Smooth muscle cell of the brain vasculature (primary cell): ENCODE data around the gene RXRA.

Experiments
- DNase-seq: peaks from one replicate; pipeline ENCODE4 v3.0.0-alpha.2; 2012; ENCODE audit warnings: low read depth, low spot score

Gene RXRA

DNA sequence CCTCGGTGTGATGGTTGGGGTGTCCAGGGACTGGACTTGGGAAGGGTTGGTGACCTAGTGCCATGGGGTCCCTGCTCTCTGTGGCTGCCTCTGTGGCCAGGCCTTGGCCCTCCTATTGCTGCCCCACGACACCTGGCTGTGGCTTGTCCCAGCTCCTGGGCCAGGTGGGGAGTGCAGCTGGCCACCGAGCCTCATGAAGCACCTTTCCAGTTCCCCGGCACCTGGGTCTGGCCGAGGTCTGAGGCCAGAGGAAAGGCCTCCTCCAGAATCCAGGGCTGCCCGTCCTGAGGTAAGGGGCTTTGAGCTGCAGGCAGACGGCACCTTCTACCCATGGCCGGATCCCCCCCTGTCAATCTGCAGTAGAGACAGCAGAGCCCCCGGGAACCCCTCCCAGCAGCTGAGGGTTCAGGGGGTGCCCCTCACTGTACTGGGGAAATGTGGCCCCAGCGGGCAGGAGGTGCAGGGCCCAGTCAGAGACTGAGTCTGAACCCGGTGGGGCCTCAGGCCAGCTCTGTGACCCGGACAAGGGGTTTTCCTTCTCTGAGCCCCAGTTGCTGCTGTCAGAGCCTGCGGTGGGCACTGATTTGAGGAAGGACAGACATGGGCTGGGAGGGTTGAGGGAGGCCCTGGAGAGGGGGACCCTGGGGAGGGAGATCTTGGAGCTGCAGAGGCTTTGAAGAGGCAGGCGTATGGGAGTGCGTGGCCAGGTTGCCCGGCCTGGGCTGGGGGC is 54.5 kb downstream of the RXRA start:
- no peak for DNase-seq

DNA sequence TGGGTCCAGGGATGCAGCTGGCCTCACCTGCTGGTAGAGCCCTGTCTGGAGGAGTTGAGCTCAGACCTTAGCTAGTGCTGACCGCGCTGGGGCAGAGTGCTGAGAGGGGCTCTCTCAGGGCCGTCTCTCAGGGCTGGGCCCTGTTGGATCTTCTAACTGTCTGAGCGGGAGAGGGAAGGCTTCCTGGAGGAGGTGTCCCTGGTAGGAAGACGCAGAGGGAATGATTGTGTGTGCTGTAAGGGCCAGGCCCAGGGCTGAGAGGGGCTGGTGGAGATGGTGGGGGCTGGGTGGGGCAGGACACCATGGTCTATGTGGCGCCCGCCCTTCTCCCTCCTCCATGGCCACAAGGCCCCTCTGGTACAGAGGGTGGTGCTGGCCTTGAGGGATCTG is 55.0 kb downstream of the RXRA start:
- DNase-seq = no peak

DNA sequence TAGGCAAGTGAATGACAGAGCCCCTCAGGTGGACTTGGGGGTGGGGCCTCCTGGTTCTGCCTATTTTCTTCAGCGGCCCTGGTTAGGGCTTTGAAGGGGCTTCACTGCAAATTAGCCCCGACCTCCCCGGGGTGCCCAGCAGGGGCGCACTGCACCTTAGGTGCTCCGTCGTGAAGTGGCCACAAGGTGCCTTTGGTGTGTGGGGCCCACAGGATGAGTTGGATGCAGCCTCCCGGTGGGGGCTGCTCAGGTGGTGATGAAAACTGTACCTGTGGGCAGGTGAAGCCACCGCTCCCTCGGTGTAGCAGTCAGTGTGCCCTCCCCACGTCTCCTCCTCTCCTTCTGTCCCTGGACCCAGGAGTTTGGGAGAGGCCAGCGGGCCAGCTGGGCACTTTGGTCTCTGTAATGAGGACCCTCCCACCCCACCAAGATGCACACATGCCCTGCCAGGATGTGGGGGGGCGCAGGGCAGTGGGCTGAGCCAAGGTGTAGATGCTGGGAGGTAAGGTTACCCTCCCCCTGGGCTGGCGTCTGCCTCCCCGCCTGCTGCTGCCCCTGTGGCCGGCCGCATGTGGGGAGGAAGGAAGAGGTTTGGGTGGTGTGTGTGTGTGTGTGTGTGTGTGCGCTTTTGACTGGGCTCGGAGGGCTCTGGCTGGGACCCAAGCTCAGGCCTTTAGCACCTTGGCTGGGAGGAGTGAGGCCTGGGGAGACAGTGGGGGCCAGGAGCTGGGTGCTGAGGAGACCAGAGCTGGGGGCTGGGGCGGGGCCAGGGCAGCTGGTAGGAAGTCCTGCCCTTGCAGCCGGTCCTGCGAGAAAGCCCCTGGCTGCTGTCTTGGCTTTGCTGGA is 55.6 kb downstream of the RXRA start:
- DNase-seq = no peak

DNA sequence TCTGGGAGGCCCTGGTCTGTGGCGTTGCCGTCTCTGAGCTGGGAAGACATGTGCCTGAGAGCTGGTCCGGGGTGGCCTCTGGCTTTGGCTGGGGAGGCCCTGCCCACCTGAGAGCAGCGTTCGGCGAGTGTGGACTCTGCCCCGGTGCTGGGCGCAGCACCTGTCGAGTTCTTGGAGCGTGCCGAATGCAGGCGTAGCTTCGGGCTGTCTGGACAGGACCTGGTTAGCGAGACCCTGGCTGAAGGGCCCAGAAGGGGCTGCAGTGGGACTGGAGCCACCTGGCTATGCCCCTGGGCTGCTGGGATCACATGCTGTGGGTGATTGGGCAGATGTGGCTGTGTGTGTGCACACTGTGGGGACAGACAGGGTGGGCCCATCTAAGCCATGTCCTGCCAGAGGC is 56.5 kb downstream of the RXRA start:
- DNase-seq = no peak

DNA sequence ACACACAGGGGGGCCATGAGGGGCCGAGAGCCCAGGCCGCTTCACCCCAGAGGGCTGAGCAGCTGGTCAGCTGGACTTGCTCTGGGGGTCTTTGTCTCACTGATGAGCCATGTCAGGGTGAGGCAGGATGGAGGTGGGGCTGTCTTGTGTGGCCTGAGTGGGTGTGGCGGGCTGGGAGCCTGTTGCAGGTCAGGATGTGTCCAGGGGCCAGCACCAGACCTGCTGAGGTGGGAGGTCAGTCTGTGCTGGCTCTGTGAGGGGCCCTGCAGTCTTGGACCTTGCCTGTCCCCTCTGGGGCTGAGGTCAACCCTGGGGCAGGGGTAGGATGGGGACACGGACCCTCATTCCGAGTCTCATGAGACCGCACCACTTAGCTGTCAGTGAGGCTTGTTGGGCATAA is 56.9 kb downstream of the RXRA start:
- DNase-seq = no peak

DNA sequence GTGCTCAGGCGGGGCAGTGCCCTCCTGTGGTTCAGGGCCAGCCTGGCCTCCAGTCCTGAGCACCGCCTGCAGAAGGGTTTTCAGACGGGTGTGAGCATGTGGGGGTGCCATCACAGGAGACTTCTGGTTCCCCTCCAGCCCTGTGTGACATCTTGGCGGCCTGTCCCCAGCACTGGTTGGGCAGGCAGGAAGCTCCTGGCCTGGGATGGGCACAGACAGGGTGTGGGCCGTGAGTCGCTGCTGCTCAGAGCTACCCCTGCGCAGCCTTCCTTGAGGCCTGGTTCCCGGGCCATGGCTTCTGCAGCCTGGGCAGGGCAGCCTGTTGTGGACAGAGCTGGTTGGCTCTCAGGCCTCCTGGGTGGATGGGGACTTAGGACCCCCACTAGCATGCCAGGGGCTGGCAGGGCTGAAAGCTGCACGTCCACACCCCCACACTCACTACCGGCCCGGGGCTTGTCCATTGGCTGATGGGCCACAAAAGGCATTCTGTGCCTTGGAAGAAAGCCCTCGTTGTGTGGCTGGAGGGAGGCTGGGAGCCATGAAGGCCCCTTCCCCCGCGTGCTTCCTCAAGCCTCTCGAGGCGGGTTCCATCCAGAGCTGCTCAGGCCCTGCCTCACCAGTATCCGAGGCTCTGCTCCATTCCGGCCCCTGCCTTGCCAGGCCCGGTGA is 58.7 kb downstream of the RXRA start:
- no peak for DNase-seq

DNA sequence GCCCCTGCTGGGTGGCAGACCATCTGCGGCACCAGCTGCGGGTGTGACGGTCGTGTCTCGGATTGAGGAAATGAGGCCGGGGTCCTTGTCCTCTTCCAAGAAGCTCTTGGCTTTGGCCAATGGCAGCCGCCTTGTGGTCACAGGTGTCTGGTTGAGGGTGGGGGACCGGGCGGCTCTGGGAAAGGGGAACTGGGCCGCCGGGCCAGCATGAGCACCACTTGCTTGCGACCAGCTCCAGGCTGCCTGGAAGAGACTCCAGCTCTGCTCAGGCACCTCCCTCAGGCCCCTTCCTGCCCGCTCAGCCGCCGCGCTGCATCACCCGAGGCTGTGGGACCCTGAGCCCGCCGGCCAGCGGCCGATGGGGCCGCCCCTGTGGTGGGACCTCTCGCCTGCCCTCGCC is 59.7 kb downstream of the RXRA start:
- no peak for DNase-seq

DNA sequence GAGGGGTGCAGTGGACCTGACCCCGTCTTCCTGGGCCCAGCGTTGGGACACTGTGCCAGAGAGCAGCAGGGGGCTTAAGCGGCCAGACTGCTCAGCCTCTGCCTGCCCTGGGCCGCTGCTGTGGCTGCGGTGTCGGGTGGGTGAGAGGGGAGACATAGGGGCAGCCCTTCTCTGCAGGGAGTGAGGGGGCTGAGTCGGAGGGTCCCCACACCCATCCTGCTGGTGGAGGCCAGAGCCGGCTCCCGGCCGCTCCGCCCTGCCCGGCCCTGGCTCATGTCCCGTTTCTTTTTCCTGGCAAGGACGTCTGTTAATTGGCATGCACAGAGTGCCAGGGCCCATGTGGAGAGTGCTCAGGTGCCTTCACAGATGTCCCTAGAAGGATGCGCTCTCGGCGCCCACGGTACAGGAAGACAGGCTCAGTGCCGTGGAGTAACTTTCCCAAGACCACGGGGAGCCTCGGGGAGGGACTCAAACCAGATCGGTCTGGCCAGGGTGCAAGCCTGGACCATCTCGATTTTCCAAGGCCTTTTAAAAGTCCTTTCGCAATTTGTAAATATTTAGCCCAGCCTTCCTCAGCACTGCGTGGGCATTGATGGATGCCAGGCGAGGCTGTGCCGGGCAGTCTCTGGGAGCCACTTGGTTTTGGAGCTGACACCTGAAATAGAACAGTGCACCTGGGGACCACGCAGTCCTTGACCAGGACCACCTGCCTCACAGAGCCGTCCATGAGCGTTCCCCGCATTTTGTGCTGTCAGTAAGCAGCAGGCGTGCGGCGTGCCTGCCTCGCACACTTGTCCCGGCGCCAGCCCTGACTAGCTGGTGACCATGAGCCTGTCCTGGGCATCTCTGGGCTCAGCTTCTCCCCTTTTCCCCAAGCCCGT is 60.9 kb downstream of the RXRA start:
- DNase-seq = no peak

DNA sequence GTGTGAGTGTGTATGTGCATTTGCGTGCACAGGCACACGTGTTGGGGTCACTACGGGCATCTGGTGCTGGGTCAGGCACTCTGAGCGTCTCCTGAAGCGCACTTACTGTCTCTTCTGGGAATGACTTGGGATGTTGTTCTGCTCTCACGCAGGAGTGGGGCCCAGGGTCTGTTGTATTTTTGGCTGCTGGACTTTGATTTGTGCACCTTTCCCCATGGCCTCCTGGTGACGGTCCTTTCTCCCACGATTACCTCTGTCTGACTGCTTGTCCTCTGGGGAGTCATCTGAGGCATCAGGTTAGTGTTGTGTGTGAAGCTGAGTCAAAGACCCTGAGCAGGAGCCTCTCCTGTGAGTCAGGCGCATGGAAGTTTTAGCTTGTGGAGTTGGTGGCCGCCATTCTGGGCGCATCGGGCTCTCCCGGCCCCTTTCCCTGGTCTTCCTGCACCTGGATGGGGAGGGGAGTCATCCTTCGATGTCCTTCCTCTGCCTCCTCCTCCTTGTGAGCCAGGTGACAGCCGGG is 62.1 kb downstream of the RXRA start:
- no peak for DNase-seq

DNA sequence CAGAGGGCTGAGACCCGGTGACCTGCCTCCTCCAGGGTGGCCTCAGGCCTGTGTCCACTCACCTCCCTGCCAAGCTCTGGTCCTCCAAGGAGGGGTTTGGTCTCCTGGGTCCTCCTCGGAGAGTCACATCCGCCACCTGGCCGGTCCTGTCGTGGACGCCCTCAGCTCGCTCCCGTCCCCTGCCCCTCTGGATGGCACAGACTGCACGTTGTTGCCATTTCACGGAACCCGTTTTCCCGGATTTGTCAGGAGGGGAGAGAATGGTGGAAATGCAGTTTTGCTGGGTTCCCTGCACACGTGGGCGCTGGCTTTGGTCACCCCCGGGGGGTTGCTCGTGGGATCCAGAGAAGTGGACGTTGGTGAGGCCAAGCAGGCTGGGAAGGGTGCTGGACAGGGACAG is 62.7 kb downstream of the RXRA start:
- DNase-seq = no peak

DNA sequence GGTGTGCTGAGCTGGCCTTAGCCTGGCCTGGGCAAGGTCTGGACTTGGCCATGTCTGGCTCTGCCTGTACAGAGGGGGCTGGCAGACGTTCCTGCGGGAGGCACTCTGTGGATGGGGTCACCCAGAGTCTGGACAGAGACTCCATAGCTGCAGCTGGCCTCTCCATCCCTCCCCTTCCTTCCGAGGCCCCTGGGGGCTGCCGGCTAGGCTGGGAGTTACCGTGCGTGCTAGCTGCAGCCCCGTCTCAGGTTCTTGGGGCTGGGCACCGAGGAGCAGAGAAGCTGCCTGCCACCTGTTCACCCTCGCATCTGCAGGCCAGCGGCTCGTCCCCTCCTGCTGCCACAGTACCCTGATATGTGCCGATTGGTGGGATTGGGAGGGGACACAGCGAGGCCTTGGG is 63.4 kb downstream of the RXRA start:
- DNase-seq = no peak

DNA sequence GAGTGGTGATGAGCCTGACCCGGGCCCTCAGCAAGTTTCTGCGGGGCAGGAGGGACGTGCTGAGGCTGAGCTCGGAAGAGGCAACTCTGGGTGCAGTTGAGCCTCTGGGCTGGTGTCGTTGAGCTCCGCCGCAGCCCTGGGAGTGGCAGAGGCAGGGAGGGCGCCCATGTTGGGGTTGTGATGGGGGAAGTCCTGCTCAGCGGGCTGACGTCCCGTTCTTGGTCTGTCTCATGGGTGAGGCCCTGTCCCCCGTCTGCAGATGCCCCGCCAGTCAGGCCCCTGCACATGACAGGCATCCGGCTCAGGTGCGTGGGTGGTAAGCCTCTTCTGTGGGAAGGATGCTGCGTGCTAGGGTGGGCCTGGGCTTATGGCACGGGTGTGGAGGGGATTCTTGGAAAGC is 64.3 kb downstream of the RXRA start:
- DNase-seq = no peak

DNA sequence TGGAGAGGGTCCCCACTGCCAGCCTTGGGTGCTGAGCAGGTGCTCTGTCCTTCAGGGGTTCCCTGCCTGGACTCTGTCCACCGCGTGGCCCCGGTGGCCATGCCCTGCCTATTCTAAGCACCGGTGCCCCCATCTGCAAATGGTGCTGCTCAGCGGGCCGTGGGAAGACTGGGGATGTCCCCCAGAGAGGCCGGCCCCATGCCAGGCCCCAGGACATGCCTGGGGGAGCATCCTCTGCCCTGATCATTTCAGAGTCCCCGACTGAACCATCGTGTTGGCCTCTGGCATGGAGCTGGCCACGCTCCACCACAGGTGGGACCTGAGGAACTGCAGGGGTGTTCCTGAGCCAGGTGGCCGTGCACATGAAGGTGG is 64.7 kb downstream of the RXRA start:
- DNase-seq = no peak

DNA sequence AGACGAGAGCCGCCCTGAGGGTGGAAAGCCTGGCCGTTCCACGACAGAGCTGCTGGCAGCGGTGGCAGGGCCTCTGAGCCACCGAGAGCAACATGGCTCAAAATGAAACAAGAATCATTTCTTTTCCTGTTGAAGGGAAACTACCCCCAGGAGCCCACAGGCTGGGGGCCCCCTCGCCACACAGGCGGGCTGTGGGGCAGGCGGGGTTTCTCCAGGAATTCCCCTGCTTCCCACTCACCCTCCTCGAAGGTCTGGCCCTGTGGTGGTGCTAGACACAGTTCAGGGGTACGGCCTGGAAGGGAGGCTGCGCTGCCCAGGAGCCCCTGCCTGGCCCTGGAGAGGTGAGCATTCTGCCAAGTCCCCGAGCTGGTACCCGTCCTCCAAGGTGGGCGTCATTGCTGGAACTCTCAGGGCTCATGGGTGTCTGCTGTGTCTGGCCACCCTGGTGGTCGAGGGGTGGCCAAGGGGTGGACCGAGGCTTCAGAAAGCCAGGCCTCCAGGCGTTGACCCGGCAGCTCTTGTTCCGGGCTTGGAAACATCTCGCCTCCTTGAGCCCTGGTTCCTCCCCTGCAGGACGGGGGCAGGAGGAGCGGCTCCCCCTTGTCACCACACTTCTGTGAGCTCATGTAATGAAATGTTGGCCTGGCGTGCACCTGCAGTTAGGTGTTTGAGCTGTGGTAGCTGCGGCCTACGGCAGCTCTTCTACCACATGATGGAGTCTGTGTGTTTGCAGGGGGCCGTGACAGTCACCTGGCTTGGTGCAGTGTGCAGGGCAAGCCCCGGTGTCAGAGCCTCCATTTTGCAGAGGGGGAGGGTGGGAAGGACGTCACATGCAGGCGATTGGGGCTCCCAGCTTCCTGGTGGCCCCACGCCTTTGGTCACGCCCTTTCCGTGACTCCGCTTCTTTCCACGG is 65.3 kb downstream of the RXRA start:
- DNase-seq = no peak

DNA sequence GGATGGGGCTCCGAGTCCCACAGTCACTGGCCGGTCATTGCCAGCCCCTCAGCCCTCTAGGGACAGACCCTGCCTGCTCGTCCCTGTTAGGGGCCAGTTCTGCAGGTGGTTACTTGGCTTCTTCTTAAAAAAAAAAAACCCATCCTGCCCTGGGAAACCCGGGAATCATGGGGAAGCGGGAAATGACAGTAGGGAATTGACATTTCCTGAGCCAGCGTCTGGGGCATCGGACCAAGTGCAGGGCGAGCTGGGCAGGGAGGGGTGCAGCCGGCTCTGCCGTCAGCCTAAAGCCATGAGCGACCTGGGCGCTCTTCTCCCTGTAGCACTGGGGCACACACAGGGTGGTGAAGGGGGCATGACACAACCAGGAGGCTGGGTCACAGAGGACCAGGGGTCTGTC is 66.6 kb downstream of the RXRA start:
- DNase-seq = no peak

DNA sequence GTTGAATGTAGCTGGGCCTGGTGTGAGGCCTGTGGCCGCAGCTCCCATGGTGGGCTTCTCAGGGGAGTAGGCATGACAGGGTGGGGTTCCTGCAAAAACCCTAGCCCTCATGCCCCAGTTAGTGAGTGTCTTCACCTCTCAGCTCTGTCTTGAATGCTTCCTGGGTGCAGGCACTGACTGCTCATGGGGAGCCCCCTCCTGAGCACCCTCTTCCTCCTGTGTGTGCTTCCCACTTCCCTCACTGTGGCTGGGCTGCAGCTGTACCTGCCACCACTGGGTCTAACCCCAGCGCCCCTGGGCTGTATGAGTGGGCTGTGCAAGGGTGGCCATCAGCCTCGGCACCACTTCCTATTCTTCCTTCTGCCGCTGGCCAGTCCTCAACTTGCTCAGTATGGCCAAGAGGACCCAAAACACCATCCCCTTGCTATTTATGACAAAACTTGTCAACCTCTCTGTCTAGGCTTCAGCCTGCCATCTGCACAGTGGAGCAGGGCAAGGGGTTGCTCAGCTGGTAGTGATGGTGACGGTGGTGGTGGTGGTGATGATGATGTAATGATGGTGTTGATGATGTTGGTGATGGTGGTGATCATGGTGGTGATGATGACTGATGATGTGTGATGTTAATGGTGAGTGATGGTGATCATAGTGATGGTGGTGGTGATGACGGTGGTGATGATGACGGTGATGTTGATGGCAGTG is 67.5 kb downstream of the RXRA start:
- DNase-seq = no peak

DNA sequence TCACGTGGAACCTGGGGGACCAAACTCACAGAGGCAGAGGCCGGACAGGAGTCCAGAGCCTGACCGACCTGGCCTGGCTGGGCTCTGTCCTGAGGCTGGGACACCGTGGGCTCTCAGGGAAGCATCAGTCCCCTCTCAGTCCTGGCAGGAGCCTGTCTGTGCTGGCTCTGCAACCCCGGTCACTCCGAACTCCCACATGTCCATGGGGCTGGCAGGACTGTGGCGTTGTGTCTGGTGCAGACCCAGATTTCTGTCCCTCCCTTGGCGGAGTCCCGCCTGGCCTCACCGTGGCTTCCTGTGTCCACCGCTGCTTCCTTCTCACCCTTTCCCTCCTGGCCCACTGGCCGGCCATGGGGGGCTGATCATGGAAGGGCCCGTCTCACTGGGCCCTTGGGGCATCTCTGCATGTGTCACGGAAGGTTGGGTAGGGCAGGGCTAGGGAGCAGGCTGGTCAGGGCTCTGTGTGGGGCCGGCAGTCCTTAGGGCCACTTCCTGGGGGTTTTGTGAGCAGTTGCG is 68.8 kb downstream of the RXRA start:
- no peak for DNase-seq

DNA sequence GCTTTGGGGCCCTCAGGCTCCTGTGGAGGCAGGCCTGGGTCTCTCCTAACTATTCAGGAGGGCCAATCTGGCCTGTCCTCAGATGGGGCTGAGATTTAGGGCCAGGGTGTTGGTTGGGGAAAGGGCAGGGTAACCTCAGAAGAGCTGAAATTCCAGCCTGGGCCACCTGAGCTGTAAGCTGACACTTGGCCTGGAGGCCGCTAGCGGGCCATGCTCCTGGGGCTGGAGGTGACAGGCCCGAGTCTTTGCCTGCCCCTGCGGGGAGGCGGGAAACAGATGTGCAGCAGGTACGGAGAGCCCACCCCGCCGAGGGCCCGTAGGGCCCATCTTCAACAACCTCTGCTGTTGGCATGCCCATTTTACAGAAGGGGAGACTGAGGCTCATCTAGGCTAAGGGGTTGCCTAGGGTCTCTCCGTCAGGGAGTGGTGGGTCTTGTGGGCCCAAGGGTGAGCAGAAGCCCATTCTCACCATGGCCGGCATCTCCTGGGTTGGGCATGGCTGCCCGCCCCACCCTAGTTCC is 69.5 kb downstream of the RXRA start:
- no peak for DNase-seq

DNA sequence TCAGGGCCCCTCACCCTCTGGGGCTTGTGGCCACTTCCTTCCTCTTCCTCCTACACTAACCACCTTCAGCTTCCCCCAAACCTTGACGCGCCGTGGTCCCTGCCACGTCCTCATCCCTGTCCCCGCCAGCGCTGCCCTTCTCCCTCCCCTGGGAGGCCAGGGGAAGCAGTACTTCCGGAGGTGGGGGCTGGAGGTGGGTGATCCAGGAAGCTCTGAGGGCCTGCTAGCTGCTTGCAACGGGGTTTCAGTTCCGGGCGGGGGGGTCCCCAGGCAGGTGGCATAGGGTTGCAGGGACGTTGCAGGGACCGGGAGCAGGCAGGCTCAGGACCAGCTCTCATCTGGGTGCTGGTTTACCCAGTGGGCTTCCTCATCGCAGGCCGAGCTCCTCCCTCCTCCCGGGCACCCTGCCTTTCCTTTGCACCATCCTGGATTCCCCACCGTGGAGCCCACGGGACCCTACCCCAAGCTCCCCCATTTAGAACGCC is 70.0 kb downstream of the RXRA start:
- no peak for DNase-seq
